Stimulated activated naive CD8-positive, alpha-beta T cell treated with anti-CD3 and anti-CD28 coated beads, Interleukin-15, Interleukin-2, amounts not matched to agents 100 ng/mL and 50 ng/mL, for 24 hours (primary cell): Measurements from ENCODE around the gene CNTNAP2.
A peak's percentile ranks its signal among the peaks of the same experiment; 100 is the strongest.

Experiments used
- H3K27ac Mint-ChIP-seq: one replicate; pipeline ENCODE4 v1.8.0; 2021; ENCODE audit warnings: mild to moderate bottlenecking, mixed read lengths
- H3K27me3 Mint-ChIP-seq: one replicate; pipeline ENCODE4 v1.8.0; 2021; ENCODE audit warnings: mixed read lengths
- H3K36me3 Mint-ChIP-seq: one replicate; pipeline ENCODE4 v1.8.0; 2021; ENCODE audit warnings: low read depth, mixed read lengths
- H3K4me1 Mint-ChIP-seq: one replicate; pipeline ENCODE4 v1.8.0; 2021; ENCODE audit warnings: low read depth, mixed read lengths
- H3K4me3 Mint-ChIP-seq: one replicate; pipeline ENCODE4 v1.8.0; 2021; ENCODE audit warnings: mild to moderate bottlenecking, mixed read lengths
- H3K9me3 Mint-ChIP-seq: one replicate; pipeline ENCODE4 v1.8.0; 2021; ENCODE audit warnings: mixed read lengths

The CNTNAP2 gene

GRCh38 chr7:146116521-146117222 is at the start of gene CNTNAP2:
CNTNAP2 (plus strand) TSS chr7:146116801; CDS start chr7:146116877, 76 bp downstream.
- H3K27ac Mint-ChIP-seq, result no peak within 1 kb of the TSS
- H3K4me1 Mint-ChIP-seq, result peaks cover 4% of the 10 kb centered on the region
- H3K27me3 Mint-ChIP-seq, result peaks cover 36% of the 10 kb centered on the region

GRCh38 chr7:146067880-146068279 is 48.7 kb upstream of the CNTNAP2 start:
- H3K9me3 Mint-ChIP-seq, result peaks cover 5% of the 10 kb centered on the region
- no peaks in the 10 kb centered on the region for H3K27me3 Mint-ChIP-seq
- no peaks in the 10 kb centered on the region for H3K36me3 Mint-ChIP-seq
- H3K27ac Mint-ChIP-seq, result no peak overlapping the region
- H3K4me3 Mint-ChIP-seq, result no peak overlapping the region
- no peaks in the 10 kb centered on the region for H3K4me1 Mint-ChIP-seq

More at GRCh38 chr7:146116521-146117222, at the start of gene CNTNAP2:
- peak within 1 kb of the TSS; percentile 48 for H3K4me3 Mint-ChIP-seq
- H3K9me3 Mint-ChIP-seq, result peaks cover 3% of the 10 kb centered on the region
- H3K36me3 Mint-ChIP-seq, result no peaks in the 10 kb centered on the region

- Mint-ChIP-seq H3K27me3 (no peaks in the 10 kb centered on the region), H3K4me1 (no peaks in the 10 kb centered on the region), H3K27ac (no peak overlapping the region), H3K9me3 (peaks cover 12% of the 10 kb centered on the region), H3K36me3 (no peaks in the 10 kb centered on the region), H3K4me3 (no peak overlapping the region)
These were observed 42.3 kb upstream of the CNTNAP2 start for GRCh38 chr7:146074195-146074765.

GRCh38 chr7:146076344-146076743 is 40.3 kb upstream of the CNTNAP2 start:
- no peak overlapping the region for H3K4me3 Mint-ChIP-seq
- no peaks in the 10 kb centered on the region for H3K27me3 Mint-ChIP-seq
- no peaks in the 10 kb centered on the region for H3K4me1 Mint-ChIP-seq
- no peaks in the 10 kb centered on the region for H3K36me3 Mint-ChIP-seq
- H3K9me3 Mint-ChIP-seq, result peaks cover 8% of the 10 kb centered on the region
- H3K27ac Mint-ChIP-seq, result no peak overlapping the region

- no peaks in the 10 kb centered on the region for H3K27me3 Mint-ChIP-seq
- H3K36me3 Mint-ChIP-seq, result no peaks in the 10 kb centered on the region
- no peak overlapping the region for H3K27ac Mint-ChIP-seq
- peaks cover 4% of the 10 kb centered on the region for H3K9me3 Mint-ChIP-seq
- no peak overlapping the region for H3K4me3 Mint-ChIP-seq
- H3K4me1 Mint-ChIP-seq, result no peaks in the 10 kb centered on the region
These were observed 32.5 kb upstream of the CNTNAP2 start for GRCh38 chr7:146084086-146084485.

- H3K9me3 Mint-ChIP-seq, result no peaks in the 10 kb centered on the region
- H3K27ac Mint-ChIP-seq, result no peak overlapping the region
- H3K4me1 Mint-ChIP-seq, result no peaks in the 10 kb centered on the region
- H3K4me3 Mint-ChIP-seq, result no peak overlapping the region
- H3K27me3 Mint-ChIP-seq, result no peaks in the 10 kb centered on the region
- no peaks in the 10 kb centered on the region for H3K36me3 Mint-ChIP-seq
These were observed 26.5 kb upstream of the CNTNAP2 start for GRCh38 chr7:146090023-146090645.

- Mint-ChIP-seq H3K27ac (no peak overlapping the region), H3K4me3 (no peak overlapping the region), H3K4me1 (no peaks in the 10 kb centered on the region), H3K9me3 (no peaks in the 10 kb centered on the region), H3K27me3 (no peaks in the 10 kb centered on the region), H3K36me3 (no peaks in the 10 kb centered on the region)
These were observed 22.2 kb upstream of the CNTNAP2 start for GRCh38 chr7:146094356-146094755.

- no peak overlapping the region for H3K27ac Mint-ChIP-seq
- no peak overlapping the region for H3K4me3 Mint-ChIP-seq
- no peaks in the 10 kb centered on the region for H3K36me3 Mint-ChIP-seq
- no peaks in the 10 kb centered on the region for H3K4me1 Mint-ChIP-seq
- no peaks in the 10 kb centered on the region for H3K9me3 Mint-ChIP-seq
- no peaks in the 10 kb centered on the region for H3K27me3 Mint-ChIP-seq
These were observed 19.6 kb upstream of the CNTNAP2 start for GRCh38 chr7:146096994-146097393.

GRCh38 chr7:146106319-146106718 is 10.3 kb upstream of the CNTNAP2 start:
- Mint-ChIP-seq H3K4me3 (no peak overlapping the region), H3K36me3 (no peaks in the 10 kb centered on the region), H3K27me3 (no peaks in the 10 kb centered on the region), H3K27ac (no peak overlapping the region), H3K4me1 (no peaks in the 10 kb centered on the region), H3K9me3 (no peaks in the 10 kb centered on the region)

- Mint-ChIP-seq H3K27ac (no peak overlapping the region), H3K4me1 (peaks cover 4% of the 10 kb centered on the region), H3K4me3 (no peak overlapping the region), H3K27me3 (peaks cover 33% of the 10 kb centered on the region), H3K36me3 (no peaks in the 10 kb centered on the region), H3K9me3 (peaks cover 3% of the 10 kb centered on the region)
These were observed 3.8 kb upstream of the CNTNAP2 start for GRCh38 chr7:146112755-146113154.

GRCh38 chr7:146115548-146115850 is 1.1 kb upstream of the CNTNAP2 start:
- Mint-ChIP-seq H3K36me3 (no peaks in the 10 kb centered on the region), H3K4me3 (peak overlapping the region; percentile 48), H3K4me1 (peaks cover 4% of the 10 kb centered on the region), H3K27me3 (peaks cover 36% of the 10 kb centered on the region), H3K9me3 (peaks cover 3% of the 10 kb centered on the region), H3K27ac (no peak overlapping the region)

- Mint-ChIP-seq H3K4me3 (peak overlapping the region; percentile 48), H3K9me3 (peaks cover 3% of the 10 kb centered on the region), H3K36me3 (no peaks in the 10 kb centered on the region), H3K27ac (no peak overlapping the region), H3K27me3 (peaks cover 36% of the 10 kb centered on the region), H3K4me1 (peaks cover 4% of the 10 kb centered on the region)
These were observed 615 bp upstream of the CNTNAP2 start for GRCh38 chr7:146115851-146116520.

- peaks cover 36% of the 10 kb centered on the region for H3K27me3 Mint-ChIP-seq
- H3K4me3 Mint-ChIP-seq, result no peak overlapping the region
- H3K36me3 Mint-ChIP-seq, result no peaks in the 10 kb centered on the region
- H3K27ac Mint-ChIP-seq, result no peak overlapping the region
- peaks cover 4% of the 10 kb centered on the region for H3K4me1 Mint-ChIP-seq
- peaks cover 3% of the 10 kb centered on the region for H3K9me3 Mint-ChIP-seq
These were observed 975 bp downstream of the CNTNAP2 start for GRCh38 chr7:146117576-146117975.

- peaks cover 35% of the 10 kb centered on the region for H3K27me3 Mint-ChIP-seq
- H3K4me1 Mint-ChIP-seq, result peaks cover 4% of the 10 kb centered on the region
- H3K27ac Mint-ChIP-seq, result no peak overlapping the region
- no peaks in the 10 kb centered on the region for H3K36me3 Mint-ChIP-seq
- no peak overlapping the region for H3K4me3 Mint-ChIP-seq
- H3K9me3 Mint-ChIP-seq, result peaks cover 3% of the 10 kb centered on the region
These were observed 2.4 kb downstream of the CNTNAP2 start for GRCh38 chr7:146119002-146119401.

GRCh38 chr7:146123715-146124114 is 7.1 kb downstream of the CNTNAP2 start:
- no peaks in the 10 kb centered on the region for H3K27me3 Mint-ChIP-seq
- no peaks in the 10 kb centered on the region for H3K36me3 Mint-ChIP-seq
- peaks cover 6% of the 10 kb centered on the region for H3K9me3 Mint-ChIP-seq
- no peak overlapping the region for H3K27ac Mint-ChIP-seq
- H3K4me1 Mint-ChIP-seq, result no peaks in the 10 kb centered on the region
- H3K4me3 Mint-ChIP-seq, result no peak overlapping the region
